Ecto neural progenitor cell (in vitro differentiated cells): Measurements from ENCODE around the gene TMEM266.

Experiments
- DNase-seq: peaks from one replicate; pipeline ENCODE4 v3.0.0-alpha.2; 2018; ENCODE audit warnings: low spot score

The TMEM266 gene

GRCh38 chr15:76162784-76163456 lies 103.1 kb downstream of the TMEM266 start:
- DNase-seq: no peak

- DNase-seq: no peak
These were observed 103.9 kb downstream of the TMEM266 start for GRCh38 chr15:76163457-76164295.

- DNase-seq: no peak
These were observed 104.8 kb downstream of the TMEM266 start for GRCh38 chr15:76164602-76165001.

- DNase-seq: no peak
These were observed 106.2 kb downstream of the TMEM266 start for GRCh38 chr15:76165951-76166350.

- no peak for DNase-seq
These were observed 108.6 kb downstream of the TMEM266 start for GRCh38 chr15:76168237-76168984.

GRCh38 chr15:76169018-76169417 lies 109.2 kb downstream of the TMEM266 start:
- DNase-seq: no peak

- no peak for DNase-seq
These were observed 110.4 kb downstream of the TMEM266 start for GRCh38 chr15:76169911-76170800.

- no peak for DNase-seq
These were observed 113.0 kb downstream of the TMEM266 start for GRCh38 chr15:76172782-76173181.

GRCh38 chr15:76173317-76173834 lies 113.6 kb downstream of the TMEM266 start:
- no peak for DNase-seq

GRCh38 chr15:76174654-76175053 lies 114.9 kb downstream of the TMEM266 start:
- no peak for DNase-seq

- DNase-seq: no peak
These were observed 115.7 kb downstream of the TMEM266 start for GRCh38 chr15:76175442-76175841.

GRCh38 chr15:76176059-76176458 lies 116.3 kb downstream of the TMEM266 start:
- no peak for DNase-seq

GRCh38 chr15:76176487-76177085 lies 116.8 kb downstream of the TMEM266 start:
- no peak for DNase-seq

GRCh38 chr15:76177491-76178040 lies 117.8 kb downstream of the TMEM266 start:
- DNase-seq: no peak

- no peak for DNase-seq
These were observed 118.7 kb downstream of the TMEM266 start for GRCh38 chr15:76178296-76179000.

GRCh38 chr15:76179023-76179422 lies 119.2 kb downstream of the TMEM266 start:
- DNase-seq: no peak

- no peak for DNase-seq
These were observed 120.5 kb downstream of the TMEM266 start for GRCh38 chr15:76180321-76180720.

GRCh38 chr15:76181705-76182107 lies 121.9 kb downstream of the TMEM266 start:
- DNase-seq: no peak

- peak; percentile 58 for DNase-seq
These were observed 124.3 kb downstream of the TMEM266 start for GRCh38 chr15:76183930-76184649.
